GM23338 (cell line): ENCODE data around the gene DOCK2.

Experiments used
- CREB1 ChIP-seq: fragments of 250-450 bp; sonication (Bioruptor Pico); IDR thresholded peaks from 2 replicates; pipeline ENCODE4 v1.5.0; 2020; ENCODE audit warnings: low read depth, mild to moderate bottlenecking, moderate library complexity
- EZH2 ChIP-seq: fragments of 200-600 bp; sonication (generic); IDR thresholded peaks from one replicate; pipeline ENCODE4 v1.8.0; 2017; ENCODE audit warnings: antibody characterized with exemption, mild to moderate bottlenecking, low read depth; ENCODE audit not compliant: unreplicated experiment
- EZH2phosphoT487 ChIP-seq: fragments of 200-600 bp; sonication (generic); IDR thresholded peaks from one replicate; pipeline ENCODE4 v1.8.1; 2018; ENCODE audit warnings: antibody characterized with exemption; ENCODE audit not compliant: unreplicated experiment
- JUNB ChIP-seq: IDR thresholded peaks from one replicate; pipeline ENCODE4 v1.6.1; 2016; ENCODE audit warnings: antibody characterized with exemption; ENCODE audit not compliant: unreplicated experiment
- POLR2AphosphoS5 ChIP-seq: IDR thresholded peaks from 2 replicates; pipeline ENCODE4 v1.6.1; 2016; ENCODE audit warnings: antibody characterized with exemption, low read depth
- TF ChIP-seq, protein P1 (sequence below), 2 experiments: fragments of 200-600 bp in 1 of 2; sonication (generic) in 1 of 2; conservative IDR thresholded peaks; 2 replicates each; pipeline versions ENCODE4 v1.5.1 to v1.6.1; 2016 to 2017; ENCODE audit warnings: antibody characterized with exemption in 2 of 2, low read depth in 2 of 2, mild to moderate bottlenecking in 2 of 2, moderate library complexity in 1 of 2
- TF ChIP-seq, protein P2 (sequence below): IDR thresholded peaks from one replicate; pipeline ENCODE4 v1.6.1; 2018; ENCODE audit warnings: antibody characterized with exemption; ENCODE audit not compliant: unreplicated experiment

DNA sequence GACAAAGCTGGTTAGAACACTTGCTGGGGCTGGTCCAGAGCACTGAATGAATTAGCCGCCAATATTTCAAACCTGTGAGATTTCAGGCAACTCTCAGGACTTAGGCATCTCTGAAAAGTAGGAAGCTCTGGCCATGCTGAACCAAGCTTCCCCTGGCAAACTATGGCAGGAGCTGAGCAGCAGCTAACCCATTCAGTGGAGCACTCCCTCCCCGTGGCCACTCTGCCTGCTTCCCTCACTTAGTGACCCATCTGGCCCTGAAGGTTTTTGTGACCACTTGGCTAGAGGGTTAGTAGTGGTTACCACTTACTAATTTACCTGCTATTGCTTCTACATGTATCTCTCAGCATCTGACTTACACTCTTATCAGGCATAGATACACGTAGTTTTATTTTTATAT, 494.2 kb downstream of the DOCK2 start:
- TF ChIP-seq EZH2phosphoT487 (no peak), EZH2 (no peak), CREB1 (CRISPR knock-in tag) (no peak), JUNB (no peak), POLR2AphosphoS5 (no peak)
- TF ChIP-seq, protein P1, sequence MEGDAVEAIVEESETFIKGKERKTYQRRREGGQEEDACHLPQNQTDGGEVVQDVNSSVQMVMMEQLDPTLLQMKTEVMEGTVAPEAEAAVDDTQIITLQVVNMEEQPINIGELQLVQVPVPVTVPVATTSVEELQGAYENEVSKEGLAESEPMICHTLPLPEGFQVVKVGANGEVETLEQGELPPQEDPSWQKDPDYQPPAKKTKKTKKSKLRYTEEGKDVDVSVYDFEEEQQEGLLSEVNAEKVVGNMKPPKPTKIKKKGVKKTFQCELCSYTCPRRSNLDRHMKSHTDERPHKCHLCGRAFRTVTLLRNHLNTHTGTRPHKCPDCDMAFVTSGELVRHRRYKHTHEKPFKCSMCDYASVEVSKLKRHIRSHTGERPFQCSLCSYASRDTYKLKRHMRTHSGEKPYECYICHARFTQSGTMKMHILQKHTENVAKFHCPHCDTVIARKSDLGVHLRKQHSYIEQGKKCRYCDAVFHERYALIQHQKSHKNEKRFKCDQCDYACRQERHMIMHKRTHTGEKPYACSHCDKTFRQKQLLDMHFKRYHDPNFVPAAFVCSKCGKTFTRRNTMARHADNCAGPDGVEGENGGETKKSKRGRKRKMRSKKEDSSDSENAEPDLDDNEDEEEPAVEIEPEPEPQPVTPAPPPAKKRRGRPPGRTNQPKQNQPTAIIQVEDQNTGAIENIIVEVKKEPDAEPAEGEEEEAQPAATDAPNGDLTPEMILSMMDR (conservative IDR thresholded peaks at IDR 0.05; ENCODE audit: low read depth in 2 of 2): no peak
- TF ChIP-seq, protein P2, sequence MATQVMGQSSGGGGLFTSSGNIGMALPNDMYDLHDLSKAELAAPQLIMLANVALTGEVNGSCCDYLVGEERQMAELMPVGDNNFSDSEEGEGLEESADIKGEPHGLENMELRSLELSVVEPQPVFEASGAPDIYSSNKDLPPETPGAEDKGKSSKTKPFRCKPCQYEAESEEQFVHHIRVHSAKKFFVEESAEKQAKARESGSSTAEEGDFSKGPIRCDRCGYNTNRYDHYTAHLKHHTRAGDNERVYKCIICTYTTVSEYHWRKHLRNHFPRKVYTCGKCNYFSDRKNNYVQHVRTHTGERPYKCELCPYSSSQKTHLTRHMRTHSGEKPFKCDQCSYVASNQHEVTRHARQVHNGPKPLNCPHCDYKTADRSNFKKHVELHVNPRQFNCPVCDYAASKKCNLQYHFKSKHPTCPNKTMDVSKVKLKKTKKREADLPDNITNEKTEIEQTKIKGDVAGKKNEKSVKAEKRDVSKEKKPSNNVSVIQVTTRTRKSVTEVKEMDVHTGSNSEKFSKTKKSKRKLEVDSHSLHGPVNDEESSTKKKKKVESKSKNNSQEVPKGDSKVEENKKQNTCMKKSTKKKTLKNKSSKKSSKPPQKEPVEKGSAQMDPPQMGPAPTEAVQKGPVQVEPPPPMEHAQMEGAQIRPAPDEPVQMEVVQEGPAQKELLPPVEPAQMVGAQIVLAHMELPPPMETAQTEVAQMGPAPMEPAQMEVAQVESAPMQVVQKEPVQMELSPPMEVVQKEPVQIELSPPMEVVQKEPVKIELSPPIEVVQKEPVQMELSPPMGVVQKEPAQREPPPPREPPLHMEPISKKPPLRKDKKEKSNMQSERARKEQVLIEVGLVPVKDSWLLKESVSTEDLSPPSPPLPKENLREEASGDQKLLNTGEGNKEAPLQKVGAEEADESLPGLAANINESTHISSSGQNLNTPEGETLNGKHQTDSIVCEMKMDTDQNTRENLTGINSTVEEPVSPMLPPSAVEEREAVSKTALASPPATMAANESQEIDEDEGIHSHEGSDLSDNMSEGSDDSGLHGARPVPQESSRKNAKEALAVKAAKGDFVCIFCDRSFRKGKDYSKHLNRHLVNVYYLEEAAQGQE: no peak
